ENCODE data around the gene ALKBH2. TPM values are rescaled to one million over a fixed set of nuclear protein-coding genes. Genes with fewer than 3 reads are reported as not detected.

The ALKBH2 gene
- polyA plus RNA-seq, 2 donors: 20.1 to 28.5 TPM

- no peaks in the 10 kb centered on the region for H3K36me3 ChIP-seq (ENCODE audit: control insufficient read depth in 2 of 2, insufficient read depth in 2 of 2, low read length in 1 of 2)
- H3K27ac ChIP-seq (ENCODE audit: low read depth in 2 of 2, low read length in 1 of 2): no peak overlapping the region
- 60 to 71% methylated on average over 8 of the region's 8 CpGs for WGBS, 2 donors
- H3K4me3 ChIP-seq (ENCODE audit: low read depth in 1 of 2, low read length in 2 of 2): no peak overlapping the region
- no peaks in the 10 kb centered on the region for H3K4me1 ChIP-seq (ENCODE audit: control insufficient read depth in 2 of 2, insufficient read depth in 2 of 2, low read length in 1 of 2)
- H3K27me3 ChIP-seq (ENCODE audit: control insufficient read depth in 1 of 2, insufficient read depth in 2 of 2, low read length in 2 of 2): no peaks in the 10 kb centered on the region
- no peaks in the 10 kb centered on the region for H3K9me3 ChIP-seq (ENCODE audit: control insufficient read depth in 2 of 2, insufficient read depth in 1 of 2, low read depth in 1 of 2, low read length in 1 of 2)
These were observed 46.0 kb downstream of the ALKBH2 start for GRCh38 chr12:109047081-109047805.

- no peak overlapping the region for H3K27ac ChIP-seq (ENCODE audit: low read depth in 2 of 2, low read length in 1 of 2)
- H3K36me3 ChIP-seq (ENCODE audit: control insufficient read depth in 2 of 2, insufficient read depth in 2 of 2, low read length in 1 of 2): no peaks in the 10 kb centered on the region
- H3K27me3 ChIP-seq (ENCODE audit: control insufficient read depth in 1 of 2, insufficient read depth in 2 of 2, low read length in 2 of 2): no peaks in the 10 kb centered on the region
- no peak overlapping the region for H3K4me3 ChIP-seq (ENCODE audit: low read depth in 1 of 2, low read length in 2 of 2)
- WGBS, 2 donors: 73 to 83% methylated on average over 5 of the region's 5 CpGs
- peaks cover 0 to 3% of the 10 kb centered on the region in 2 donors for H3K9me3 ChIP-seq (ENCODE audit: control insufficient read depth in 2 of 2, insufficient read depth in 1 of 2, low read depth in 1 of 2, low read length in 1 of 2)
- no peaks in the 10 kb centered on the region for H3K4me1 ChIP-seq (ENCODE audit: control insufficient read depth in 2 of 2, insufficient read depth in 2 of 2, low read length in 1 of 2)
These were observed 49.0 kb downstream of the ALKBH2 start for GRCh38 chr12:109044241-109044640.

Other genes with a start within 250 kb of the ALKBH2 start
- gene SSH1, start 235.9 kb downstream of the ALKBH2 start, polyA plus RNA-seq: 1 to 10 TPM; 3.1 to 4.7 TPM
- gene DAO, start 213.4 kb downstream of the ALKBH2 start, polyA plus RNA-seq: not detected
- not detected for gene SVOP, start 72.4 kb downstream of the ALKBH2 start, polyA plus RNA-seq
- gene USP30, start 40.9 kb downstream of the ALKBH2 start, polyA plus RNA-seq: 1 to 10 TPM; 3.8 to 4.3 TPM
- gene UNG, start 4.1 kb upstream of the ALKBH2 start, polyA plus RNA-seq: 10 to 100 TPM; 22.9 to 27.5 TPM
- gene ACACB, start 23.1 kb upstream of the ALKBH2 start, polyA plus RNA-seq: 10 to 100 TPM in 1 of 2 donors, 1 to 10 TPM in 1; 8.6 to 18.2 TPM
- not detected for gene FOXN4, start 215.8 kb upstream of the ALKBH2 start, polyA plus RNA-seq